Calu3 (cell line): Measurements from ENCODE around the gene UBR4. TPM values are rescaled to one million over a fixed set of nuclear protein-coding genes. Genes with fewer than 3 reads are reported as not detected.

Experiments
- BruUV-seq: library from RNA; stranded (reverse); fragments of 400-500 nt; replicated peaks from 2 replicates; lab custom pipeline; 2021; lab: Mats Ljungman, UMichigan
- CTCF ChIA-PET: fragments of 300-600 bp; sonication (Branson Sonifier 250); formaldehyde crosslinking; loops from one replicate; lab custom pipeline; 2022; ENCODE audit warnings: antibody characterized with exemption; lab: Charles Lee
- DNase-seq: peaks from one replicate; pipeline ENCODE4 v3.0.0; 2022
- H3K27ac Mint-ChIP-seq: one replicate; pipeline ENCODE4 v1.8.0; 2022; ENCODE audit warnings: mixed read lengths; ENCODE audit not compliant: unreplicated experiment
- H3K27me3 Mint-ChIP-seq: one replicate; pipeline ENCODE4 v1.8.0; 2022; ENCODE audit warnings: mixed read lengths; ENCODE audit not compliant: unreplicated experiment
- H3K36me3 Mint-ChIP-seq: one replicate; pipeline ENCODE4 v1.8.0; 2022; ENCODE audit warnings: mild to moderate bottlenecking, moderate library complexity, mixed read lengths; ENCODE audit not compliant: insufficient read depth, unreplicated experiment
- H3K4me1 Mint-ChIP-seq: one replicate; pipeline ENCODE4 v1.8.0; 2022; ENCODE audit warnings: mild to moderate bottlenecking, low read depth, mixed read lengths; ENCODE audit not compliant: unreplicated experiment
- H3K4me3 Mint-ChIP-seq: one replicate; pipeline ENCODE4 v1.8.0; 2022; ENCODE audit warnings: mild to moderate bottlenecking, low read depth, moderate library complexity, mixed read lengths; ENCODE audit not compliant: unreplicated experiment
- H3K9me3 Mint-ChIP-seq: one replicate; pipeline ENCODE4 v1.8.0; 2022; ENCODE audit warnings: low read depth, mixed read lengths; ENCODE audit not compliant: unreplicated experiment
- CTCF ChIP-seq: fragments of 200-600 bp; IDR thresholded peaks from one replicate; pipeline ENCODE4 v1.8.0; 2022; ENCODE audit warnings: antibody characterized with exemption; ENCODE audit not compliant: unreplicated experiment
- intact Hi-C: fragments of 100-400 bp; cut with micrococcal nuclease; formaldehyde crosslinking; loops from one replicate; pipeline ENCODE4 v1.10.0; 2022; ENCODE audit not compliant: unreplicated experiment
- total RNA-seq: library from RNA; stranded (reverse); gene quantifications from 2 replicates; pipeline ENCODE4 v1.2.3, GENCODE V29; 2022

The UBR4 gene
- total RNA-seq, 1 experiment from 2014 or later, result 123 TPM

- DNase-seq, result no peak
- H3K9me3 Mint-ChIP-seq, result peaks cover 1% of the 10 kb centered on the region
- CTCF ChIA-PET, result interaction anchor here (1.1 kb wide), 1 partner anchor 56 kb away, joined by 3 read pairs; no protein-coding TSS in a partner anchor
- H3K27ac Mint-ChIP-seq, result peak overlapping the region; percentile 27
- no peaks in the 10 kb centered on the region for H3K4me1 Mint-ChIP-seq
- peaks cover 7% of the 10 kb centered on the region for H3K36me3 Mint-ChIP-seq
- no TSS peak for BruUV-seq
- H3K4me3 Mint-ChIP-seq, result no peak overlapping the region
- intact Hi-C loops, result loop anchor here (5.0 kb wide), 1 partner anchor 54 kb away; no protein-coding TSS in a partner anchor
- TF ChIP-seq CTCF, result no peak
- no peaks in the 10 kb centered on the region for H3K27me3 Mint-ChIP-seq
Observed at GRCh38 chr1:19066248-19066873, 143.7 kb downstream of the UBR4 start.

- intact Hi-C loops, result loop anchor here (5.0 kb wide), 1 partner anchor 53 kb away; no protein-coding TSS in a partner anchor
- no peak for TF ChIP-seq CTCF
- Mint-ChIP-seq H3K9me3 (peaks cover 3% of the 10 kb centered on the region), H3K4me1 (no peaks in the 10 kb centered on the region), H3K27ac (no peak overlapping the region), H3K4me3 (no peak overlapping the region), H3K36me3 (peaks cover 10% of the 10 kb centered on the region), H3K27me3 (no peaks in the 10 kb centered on the region)
- no peak for DNase-seq
- BruUV-seq, result no TSS peak
- CTCF ChIA-PET, result no interaction called here
Observed at GRCh38 chr1:19065526-19066247, 144.4 kb downstream of the UBR4 start.

- no peak for TF ChIP-seq CTCF
- H3K4me1 Mint-ChIP-seq, result no peaks in the 10 kb centered on the region
- H3K9me3 Mint-ChIP-seq, result peaks cover 3% of the 10 kb centered on the region
- no peak overlapping the region for H3K4me3 Mint-ChIP-seq
- no peak for DNase-seq
- CTCF ChIA-PET, result no interaction called here
- no peak overlapping the region for H3K27ac Mint-ChIP-seq
- no TSS peak for BruUV-seq
- H3K36me3 Mint-ChIP-seq, result peaks cover 10% of the 10 kb centered on the region
- intact Hi-C loops, result loop anchor here (5.0 kb wide), 1 partner anchor 53 kb away; no protein-coding TSS in a partner anchor
- no peaks in the 10 kb centered on the region for H3K27me3 Mint-ChIP-seq
Observed at GRCh38 chr1:19064906-19065450, 145.1 kb downstream of the UBR4 start.

GRCh38 chr1:19063122-19063521 lies 146.9 kb downstream of the UBR4 start:
- Mint-ChIP-seq H3K36me3 (peaks cover 10% of the 10 kb centered on the region), H3K4me1 (no peaks in the 10 kb centered on the region), H3K4me3 (no peak overlapping the region), H3K27ac (no peak overlapping the region), H3K9me3 (peaks cover 3% of the 10 kb centered on the region), H3K27me3 (no peaks in the 10 kb centered on the region)
- CTCF ChIA-PET, result no interaction called here
- intact Hi-C loops, result no loop called here
- BruUV-seq, result no TSS peak
- TF ChIP-seq CTCF, result no peak
- no peak for DNase-seq
